Measurements from ENCODE around the gene TMPRSS11F. TPM values are rescaled to one million over a fixed set of nuclear protein-coding genes. Genes with fewer than 3 reads are reported as not detected.

Gene TMPRSS11F
- total and polyA plus RNA-seq, 10 donors = not detected

DNA sequence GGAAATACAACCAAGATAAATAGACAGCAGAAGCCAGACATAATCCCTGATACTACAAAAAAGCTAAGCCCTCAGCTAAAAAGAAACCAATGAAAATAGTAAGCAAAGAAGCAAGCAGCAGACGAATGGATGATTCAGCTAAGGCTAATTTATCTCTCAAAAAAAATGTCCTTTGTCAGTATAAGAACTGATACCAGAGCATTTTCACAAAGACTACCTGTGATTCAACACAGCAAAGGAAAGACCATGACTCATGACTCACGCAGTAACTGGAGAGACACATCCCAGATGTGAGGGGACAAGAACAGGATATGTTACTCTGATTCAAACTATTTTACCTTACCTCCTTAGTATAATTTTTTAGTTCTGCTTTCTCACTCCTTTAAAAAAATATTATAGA, 22.7 kb upstream of the TMPRSS11F start:
- no peak for DNase-seq
- no peak for TF ChIP-seq POLR2AphosphoS5 (IDR thresholded peaks at IDR 0.05)
- no peak for TF ChIP-seq POLR2A (IDR thresholded peaks at IDR 0.05)
- TF ChIP-seq, protein P1, sequence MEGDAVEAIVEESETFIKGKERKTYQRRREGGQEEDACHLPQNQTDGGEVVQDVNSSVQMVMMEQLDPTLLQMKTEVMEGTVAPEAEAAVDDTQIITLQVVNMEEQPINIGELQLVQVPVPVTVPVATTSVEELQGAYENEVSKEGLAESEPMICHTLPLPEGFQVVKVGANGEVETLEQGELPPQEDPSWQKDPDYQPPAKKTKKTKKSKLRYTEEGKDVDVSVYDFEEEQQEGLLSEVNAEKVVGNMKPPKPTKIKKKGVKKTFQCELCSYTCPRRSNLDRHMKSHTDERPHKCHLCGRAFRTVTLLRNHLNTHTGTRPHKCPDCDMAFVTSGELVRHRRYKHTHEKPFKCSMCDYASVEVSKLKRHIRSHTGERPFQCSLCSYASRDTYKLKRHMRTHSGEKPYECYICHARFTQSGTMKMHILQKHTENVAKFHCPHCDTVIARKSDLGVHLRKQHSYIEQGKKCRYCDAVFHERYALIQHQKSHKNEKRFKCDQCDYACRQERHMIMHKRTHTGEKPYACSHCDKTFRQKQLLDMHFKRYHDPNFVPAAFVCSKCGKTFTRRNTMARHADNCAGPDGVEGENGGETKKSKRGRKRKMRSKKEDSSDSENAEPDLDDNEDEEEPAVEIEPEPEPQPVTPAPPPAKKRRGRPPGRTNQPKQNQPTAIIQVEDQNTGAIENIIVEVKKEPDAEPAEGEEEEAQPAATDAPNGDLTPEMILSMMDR (IDR thresholded peaks at IDR 0.05 in 8 of 11, conservative IDR thresholded peaks at IDR 0.05 in 3 of 11) = no peak
- Histone ChIP-seq H3K27ac (no peak overlapping the region), H3K27me3 (replicated peaks in 1 of 7) (no peaks in the 10 kb centered on the region), H3K36me3 (no peaks in the 10 kb centered on the region), H3K9me3 (peaks cover 0 to 2% (median 0%) of the 10 kb centered on the region in 8 donors), H3K4me3 (no peak overlapping the region), H3K4me1 (no peaks in the 10 kb centered on the region)
- intact Hi-C loops (cut with DNase I; ENCODE audit: low total_unique reads) = no loop called here
- WGBS, 5 donors = 36 to 73% (median 57%) methylated on average over 2 of the region's 2 CpGs

DNA sequence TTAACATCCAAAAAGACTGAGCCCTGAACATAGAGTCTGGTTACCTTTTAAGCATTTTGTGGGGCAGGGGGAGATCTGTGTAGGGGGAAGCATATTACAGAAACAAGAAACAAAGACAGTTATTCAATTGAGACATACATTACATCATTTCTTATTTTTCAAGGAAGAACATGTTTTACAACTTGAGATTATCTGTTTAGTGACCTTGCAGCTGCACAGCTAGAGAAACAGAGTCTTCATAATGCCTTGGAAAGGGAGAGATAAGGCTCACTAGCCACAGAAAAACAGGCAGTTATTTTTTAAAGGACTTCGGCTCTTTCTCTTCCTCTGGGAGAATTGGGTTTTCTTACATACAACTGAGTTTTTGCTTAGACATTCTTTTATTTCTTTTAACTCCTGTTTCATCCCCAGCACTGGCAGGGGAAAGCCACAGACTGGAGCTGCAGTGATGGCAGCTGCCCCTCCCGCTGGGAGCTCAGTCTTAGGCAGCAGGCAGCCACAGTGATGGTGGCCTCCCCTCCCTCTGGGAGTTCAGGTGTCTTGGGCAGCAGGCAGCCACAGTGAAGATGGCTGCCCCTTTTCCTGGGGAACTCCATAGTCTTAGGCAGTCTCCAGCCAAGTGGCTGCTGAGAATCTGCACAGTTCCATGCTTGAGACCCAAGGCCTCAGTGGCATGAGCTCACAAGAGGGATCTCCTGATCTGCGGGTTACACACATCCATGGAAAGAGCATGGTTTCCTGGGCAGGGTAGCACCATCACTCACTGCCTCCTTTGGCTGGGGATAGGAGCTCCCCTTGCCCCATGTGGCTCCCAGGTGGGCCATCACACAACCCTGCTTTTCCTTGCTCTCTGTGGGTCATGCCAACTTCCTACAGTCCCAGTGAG, 19.4 kb upstream of the TMPRSS11F start:
- TF ChIP-seq, protein P1 (IDR thresholded peaks at IDR 0.05 in 8 of 11, conservative IDR thresholded peaks at IDR 0.05 in 3 of 11) = no peak
- no peak for TF ChIP-seq POLR2A (IDR thresholded peaks at IDR 0.05)
- TF ChIP-seq POLR2AphosphoS5 (IDR thresholded peaks at IDR 0.05) = no peak
- H3K4me3 ChIP-seq = no peak overlapping the region
- H3K36me3 ChIP-seq = no peaks in the 10 kb centered on the region
- H3K9me3 ChIP-seq = peaks cover 0 to 10% (median 0%) of the 10 kb centered on the region in 8 donors
- H3K27ac ChIP-seq = no peak overlapping the region
- no peaks in the 10 kb centered on the region for H3K27me3 ChIP-seq (replicated peaks in 1 of 7)
- 74 to 90% (median 78%) methylated on average over 3 of the region's 3 CpGs for WGBS, 5 donors
- DNase-seq = peak; percentile 33
- H3K4me1 ChIP-seq = no peaks in the 10 kb centered on the region
- intact Hi-C loops (cut with DNase I; ENCODE audit: low total_unique reads) = no loop called here

DNA sequence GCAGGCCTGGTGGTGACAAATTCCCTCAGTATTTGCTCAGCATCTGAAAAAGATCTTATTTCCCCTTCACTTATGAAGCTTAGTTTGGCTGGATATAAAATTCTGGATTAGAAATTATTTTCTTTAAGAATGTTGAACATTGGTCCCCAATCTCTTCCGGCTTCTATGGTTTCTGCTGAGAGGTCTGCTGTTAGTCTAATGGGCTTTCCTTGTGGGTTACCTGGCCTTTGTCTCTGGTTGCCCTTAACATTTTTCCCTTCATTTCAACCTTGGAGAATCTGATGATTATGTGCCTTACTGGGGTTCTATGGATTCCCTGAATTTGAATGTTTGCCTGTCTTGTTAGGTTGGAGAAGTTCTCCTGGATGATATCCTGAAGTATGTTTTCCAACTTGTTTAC, 17.4 kb upstream of the TMPRSS11F start:
- Histone ChIP-seq H3K27ac (no peak overlapping the region), H3K9me3 (peaks cover 0 to 10% (median 0%) of the 10 kb centered on the region in 8 donors), H3K36me3 (no peaks in the 10 kb centered on the region), H3K4me3 (no peak overlapping the region), H3K4me1 (no peaks in the 10 kb centered on the region), H3K27me3 (replicated peaks in 1 of 7) (no peaks in the 10 kb centered on the region)
- WGBS, 5 donors = 94 to 100% (median 97%) methylated on average over 1 of the region's 1 CpG
- DNase-seq = no peak
- no peak for TF ChIP-seq POLR2AphosphoS5 (IDR thresholded peaks at IDR 0.05)
- TF ChIP-seq POLR2A (IDR thresholded peaks at IDR 0.05) = no peak
- TF ChIP-seq, protein P1 (IDR thresholded peaks at IDR 0.05 in 8 of 11, conservative IDR thresholded peaks at IDR 0.05 in 3 of 11) = no peak
- intact Hi-C loops (cut with DNase I; ENCODE audit: low total_unique reads) = no loop called here

DNA sequence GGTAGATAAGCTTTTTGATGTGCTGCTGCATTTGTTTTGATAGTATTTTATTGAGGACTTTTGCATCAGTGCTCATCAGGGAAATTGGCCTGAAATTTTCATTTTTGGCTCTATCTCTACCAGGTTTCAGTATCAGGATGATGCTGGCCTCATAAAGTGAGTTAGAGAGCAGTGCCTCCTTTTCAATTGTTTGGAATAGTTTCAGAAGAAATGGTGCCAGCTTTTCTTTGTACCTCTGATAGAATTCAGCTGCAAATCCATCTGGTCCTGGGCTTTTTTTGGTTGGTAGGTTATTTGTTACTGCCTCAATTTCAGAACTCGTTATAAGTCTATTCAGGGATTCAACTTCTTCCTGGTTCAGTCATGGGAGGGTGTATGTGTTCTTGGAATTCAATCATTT, 15.6 kb upstream of the TMPRSS11F start:
- intact Hi-C loops (cut with DNase I; ENCODE audit: low total_unique reads) = no loop called here
- DNase-seq = no peak
- Histone ChIP-seq H3K36me3 (no peaks in the 10 kb centered on the region), H3K4me1 (no peaks in the 10 kb centered on the region), H3K4me3 (no peak overlapping the region), H3K9me3 (peaks cover 0 to 10% (median 0%) of the 10 kb centered on the region in 8 donors), H3K27ac (no peak overlapping the region), H3K27me3 (replicated peaks in 1 of 7) (no peaks in the 10 kb centered on the region)
- TF ChIP-seq POLR2A (IDR thresholded peaks at IDR 0.05) (no peak), POLR2AphosphoS5 (IDR thresholded peaks at IDR 0.05) (no peak)
- TF ChIP-seq, protein P1 (IDR thresholded peaks at IDR 0.05 in 8 of 11, conservative IDR thresholded peaks at IDR 0.05 in 3 of 11) = no peak
- 71 to 83% (median 73%) methylated on average over 1 of the region's 1 CpG for WGBS, 5 donors
